GM12878 (cell line): ENCODE measurements around the gene KIRREL3. TPM values are rescaled to one million over a fixed set of nuclear protein-coding genes. Genes with fewer than 3 reads are reported as not detected.

Source experiments
- ATAC-seq: fragments of 200-7000 bp; cut with Tn5 transposase; 3 replicates; pipeline ENCODE4 v1.9.1; 2020; ENCODE audit warnings: mild to moderate bottlenecking, moderate library complexity
- BruUV-seq: library from RNA; stranded (reverse); fragments of 400-500 nt; replicated peaks from 2 replicates; lab custom pipeline; 2021; lab: Mats Ljungman, UMichigan
- CTCF ChIA-PET: fragments of 300-600 bp; sonication (Branson Sonifier 250); formaldehyde crosslinking; extraction: SDS; loops from one replicate; lab custom pipeline; 2021; ENCODE audit warnings: inconsistent platforms; lab: Yijun Ruan, JAX
- POLR2A ChIA-PET: fragments of 350-600 bp; formaldehyde crosslinking; extraction: SDS; loops from one replicate; lab custom pipeline; 2021; ENCODE audit warnings: inconsistent platforms; lab: Charles Lee
- RAD21 ChIA-PET: fragments of 300-600 bp; sonication (Branson Sonifier 250); formaldehyde crosslinking; loops from one replicate; lab custom pipeline; 2023; ENCODE audit warnings: antibody characterized with exemption; ENCODE audit not compliant: unreplicated experiment; lab: Charles Lee
- SMC1A ChIA-PET: fragments of 300-600 bp; sonication (Branson Sonifier 250); formaldehyde crosslinking; loops from one replicate; lab custom pipeline; 2023; ENCODE audit not compliant: unreplicated experiment, uncharacterized antibody; lab: Charles Lee
- DNase-seq: peaks from one replicate; pipeline ENCODE4 v3.0.0-alpha.2; 2011; ENCODE audit warnings: low read depth, low spot score
- FAIRE-seq: peaks from 3 replicates; lab custom pipeline; 2011; peaks lifted over from hg19 to GRCh38; lab: Jason Lieb, UNC
- H2AFZ ChIP-seq: 2 replicates; pipeline ENCODE4 v1.6.0; 2011; ENCODE audit warnings: low read depth, low read length, control low read depth; ENCODE audit not compliant: control insufficient read depth
- H3K27ac ChIP-seq: 2 replicates; pipeline ENCODE4 v1.5.1; 2011; ENCODE audit warnings: control low read depth; ENCODE audit not compliant: control insufficient read depth, insufficient read depth
- H3K27me3 ChIP-seq, 2 experiments: replicated peaks in 1 of 2; 2 replicates each; pipeline versions ENCODE4 v1.6.0 to v1.6.1; 2011; ENCODE audit warnings: low read length in 1 of 2; ENCODE audit not compliant: control insufficient read depth in 2 of 2, insufficient read depth in 2 of 2
- H3K36me3 ChIP-seq, 2 experiments: 2 replicates each; pipeline ENCODE4 v1.5.1; 2011; ENCODE audit warnings: low read length in 1 of 2; ENCODE audit not compliant: control insufficient read depth in 2 of 2, insufficient read depth in 2 of 2
- H3K4me1 ChIP-seq: 2 replicates; pipeline ENCODE4 v1.6.1; 2011; ENCODE audit warnings: mild to moderate bottlenecking, low read length, moderate library complexity, mixed read lengths; ENCODE audit not compliant: control insufficient read depth, insufficient read depth
- H3K4me2 ChIP-seq: 2 replicates; pipeline ENCODE4 v1.6.0; 2011; ENCODE audit warnings: control low read depth; ENCODE audit not compliant: control insufficient read depth, insufficient read depth
- H3K4me3 ChIP-seq: fragments of 200-600 bp; sonication (generic); 2 replicates; pipeline ENCODE4 v1.5.1; 2016
- H3K79me2 ChIP-seq: 2 replicates; pipeline ENCODE4 v1.6.0; 2011; ENCODE audit warnings: low read length; ENCODE audit not compliant: control insufficient read depth, insufficient read depth
- H3K9ac ChIP-seq: 2 replicates; pipeline ENCODE4 v1.8.0; 2011; ENCODE audit warnings: low read length, control low read depth, mixed read lengths; ENCODE audit not compliant: control insufficient read depth, insufficient read depth
- H3K9me3 ChIP-seq: replicated peaks from 3 replicates; pipeline ENCODE4 v1.5.1; 2011; ENCODE audit warnings: mild to moderate bottlenecking, low read length; ENCODE audit not compliant: control insufficient read depth, insufficient read depth
- H4K20me1 ChIP-seq: 2 replicates; pipeline ENCODE4 v1.6.0; 2011; ENCODE audit not compliant: control insufficient read depth, insufficient read depth
- CUX1 ChIP-seq: IDR thresholded peaks from 2 replicates; pipeline ENCODE4 v1.6.1; 2012; ENCODE audit warnings: improper control_type of control experiment, low read depth, low read length; ENCODE audit not compliant: insufficient replicate concordance
- E2F8 ChIP-seq: fragments of 450-650 bp; IDR thresholded peaks from 2 replicates; pipeline ENCODE4 v1.6.1; 2018; ENCODE audit warnings: mild to moderate bottlenecking, low read depth, moderate library complexity; ENCODE audit not compliant: partially characterized antibody
- MEF2B ChIP-seq: fragments of 450-650 bp; IDR thresholded peaks from 2 replicates; pipeline ENCODE4 v1.6.1; 2018; ENCODE audit warnings: mild to moderate bottlenecking, moderate library complexity; ENCODE audit not compliant: partially characterized antibody, poor library complexity, severe bottlenecking
- POLR2AphosphoS5 ChIP-seq: IDR thresholded peaks from 2 replicates; pipeline ENCODE4 v1.6.1; 2011; ENCODE audit warnings: mild to moderate bottlenecking, low read length, inconsistent platforms
- SMARCA5 ChIP-seq: fragments of 450-650 bp; IDR thresholded peaks from 2 replicates; pipeline ENCODE4 v1.6.1; 2017; ENCODE audit warnings: mild to moderate bottlenecking
- STAT3 ChIP-seq: IDR thresholded peaks from 2 replicates; pipeline ENCODE4 v1.6.1; 2011; ENCODE audit warnings: low read depth, low read length, improper control_type of control experiment
- TBL1XR1 ChIP-seq: IDR thresholded peaks from 2 replicates; pipeline ENCODE4 v1.6.1; 2012; ENCODE audit warnings: low read depth, low read length, improper control_type of control experiment
- TCF3 ChIP-seq: IDR thresholded peaks from 2 replicates; pipeline ENCODE4 v1.6.1; 2012; ENCODE audit warnings: low read depth, mild to moderate bottlenecking, low read length, borderline replicate concordance; ENCODE audit not compliant: insufficient read depth
- WGBS: methylation state at CpG from one replicate; pipeline ENCODE4 v1.1.6; 2016; ENCODE audit warnings: low lambda C conversion rate; ENCODE audit not compliant: insufficient replicate concordance, insufficient coverage; ENCODE audit errors: missing lambda C conversion rate; 5-methylcytosine and 5-hydroxymethylcytosine counted together
- in situ Hi-C: fragments of 300-500 bp; cut with MboI; formaldehyde crosslinking; loops from 9 replicates; pipeline ENCODE4 v1.14.3; 2018; ENCODE audit warnings: mixed read lengths
- intact Hi-C: fragments of 100-400 bp; cut with micrococcal nuclease; formaldehyde crosslinking; loops from one replicate; pipeline ENCODE4 v1.14.2; 2022; ENCODE audit not compliant: unreplicated experiment
- polyA plus RNA-seq, 11 experiments: library from polyadenylated mRNA; depleted of rRNA in 4 of 11; unstranded in 6 of 11; stranded (reverse) in 5 of 11; fragments of >200 nt; fragmentation: Nextera tagmentation in 4 of 11; fragmentation: Illumina TruSeq in 1 of 11; extraction: Ambion mirVana in 4 of 11; extraction: Trizol in 1 of 11; gene quantifications; 1 replicate in 1 of 11; 2 replicates in 10 of 11; pipeline versions ENCODE4 v1.2.1 to v1.2.3, GENCODE V29; 2011 to 2016; ENCODE audit warnings: inconsistent platforms in 2 of 11, missing spikeins in 2 of 11, low read depth in 1 of 11
- total RNA-seq, 4 experiments: library from RNA; depleted of rRNA in 3 of 4; stranded (reverse); fragments of >200 nt in 3 of 4; fragmentation: Illumina TruSeq in 1 of 4; extraction: Trizol in 1 of 4; gene quantifications; 2 replicates each; pipeline versions ENCODE4 v1.2.1 to v1.2.3, GENCODE V29; 2013 to 2021
- TF ChIP-seq, protein P1 (sequence below): fragments of 450-650 bp; formaldehyde crosslinking; IDR thresholded peaks from 2 replicates; pipeline ENCODE4 v1.4.0; 2022; ENCODE audit warnings: mild to moderate bottlenecking, moderate library complexity
- TF ChIP-seq, protein P2 (sequence below): IDR thresholded peaks from 2 replicates; pipeline ENCODE4 v1.6.1; 2012; ENCODE audit warnings: low read depth, low read length, improper control_type of control experiment

The KIRREL3 gene
- total and polyA plus RNA-seq, 10 of the 15 experiments (the other 5 are each of a cell fraction or from before 2014, with no cell fraction given): under 0.01 TPM; not detected in 9

DNA sequence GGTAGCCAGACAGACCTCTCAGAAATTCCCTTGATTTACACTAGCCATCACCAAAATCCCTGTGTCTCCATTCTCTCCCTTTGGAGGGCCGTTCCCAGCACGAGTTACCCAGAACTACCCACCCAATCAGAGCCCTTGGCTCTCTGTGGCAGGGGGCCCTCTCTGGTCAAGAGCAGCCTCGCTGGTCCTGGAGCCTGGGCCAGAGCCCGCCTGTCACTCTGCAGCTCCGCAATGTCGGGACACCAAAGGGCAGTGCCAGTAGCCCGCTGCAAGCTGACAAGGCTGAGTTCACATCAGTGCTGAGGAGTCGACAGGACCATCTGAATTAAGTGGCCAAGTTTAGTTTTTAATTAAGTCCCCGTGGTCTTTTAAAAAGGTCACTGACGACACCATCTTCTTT is 403.5 kb downstream of the KIRREL3 start (continued):
- TF ChIP-seq, protein P1, sequence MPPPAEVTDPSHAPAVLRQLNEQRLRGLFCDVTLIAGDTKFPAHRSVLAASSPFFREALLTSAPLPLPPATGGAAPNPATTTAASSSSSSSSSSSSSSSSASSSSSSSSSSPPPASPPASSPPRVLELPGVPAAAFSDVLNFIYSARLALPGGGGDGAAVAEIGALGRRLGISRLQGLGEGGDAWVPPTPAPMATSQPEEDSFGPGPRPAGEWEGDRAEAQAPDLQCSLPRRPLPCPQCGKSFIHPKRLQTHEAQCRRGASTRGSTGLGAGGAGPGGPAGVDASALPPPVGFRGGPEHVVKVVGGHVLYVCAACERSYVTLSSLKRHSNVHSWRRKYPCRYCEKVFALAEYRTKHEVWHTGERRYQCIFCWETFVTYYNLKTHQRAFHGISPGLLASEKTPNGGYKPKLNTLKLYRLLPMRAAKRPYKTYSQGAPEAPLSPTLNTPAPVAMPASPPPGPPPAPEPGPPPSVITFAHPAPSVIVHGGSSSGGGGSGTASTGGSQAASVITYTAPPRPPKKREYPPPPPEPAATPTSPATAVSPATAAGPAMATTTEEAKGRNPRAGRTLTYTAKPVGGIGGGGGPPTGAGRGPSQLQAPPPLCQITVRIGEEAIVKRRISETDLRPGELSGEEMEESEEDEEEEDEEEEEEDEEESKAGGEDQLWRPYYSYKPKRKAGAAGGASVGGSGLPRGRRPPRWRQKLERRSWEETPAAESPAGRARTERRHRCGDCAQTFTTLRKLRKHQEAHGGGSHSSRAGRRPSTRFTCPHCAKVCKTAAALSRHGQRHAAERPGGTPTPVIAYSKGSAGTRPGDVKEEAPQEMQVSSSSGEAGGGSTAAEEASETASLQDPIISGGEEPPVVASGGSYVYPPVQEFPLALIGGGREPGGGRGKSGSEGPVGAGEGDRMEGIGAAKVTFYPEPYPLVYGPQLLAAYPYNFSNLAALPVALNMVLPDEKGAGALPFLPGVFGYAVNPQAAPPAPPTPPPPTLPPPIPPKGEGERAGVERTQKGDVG (CRISPR knock-in tag): no peak
- TF ChIP-seq POLR2AphosphoS5 (no peak), TBL1XR1 (no peak), TCF3 (no peak), STAT3 (no peak)

DNA sequence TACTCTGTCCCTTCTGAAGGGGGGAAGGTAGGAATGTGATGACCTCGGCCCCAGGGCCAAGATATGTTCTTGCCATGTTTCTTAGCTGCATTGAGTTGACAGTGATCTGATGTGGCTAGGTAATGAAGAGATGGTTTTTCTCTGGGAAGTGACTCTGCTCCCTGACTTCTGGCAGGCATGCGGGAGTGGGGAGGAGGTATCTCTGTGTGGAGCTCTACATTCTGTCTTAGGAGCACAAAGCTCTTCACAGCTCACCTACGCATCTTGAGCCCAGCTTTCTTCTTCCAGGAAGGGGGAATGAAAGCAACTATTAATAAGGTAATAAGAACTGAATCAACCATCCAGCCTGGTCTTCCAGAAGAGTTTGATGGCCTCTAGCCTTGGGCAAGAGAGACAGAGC is 404.1 kb downstream of the KIRREL3 start:
- Histone ChIP-seq H2AFZ (no peak overlapping the region), H3K27me3 (peaks cover 2 to 4% of the 10 kb centered on the region in 2 experiments; a peak in 3 of 4 replicates), H3K9me3 (no peaks in the 10 kb centered on the region; the same call in 2 of the 3 replicates), H3K4me1 (no peaks in the 10 kb centered on the region), H3K4me3 (no peak overlapping the region), H4K20me1 (no peaks in the 10 kb centered on the region), H3K4me2 (no peak overlapping the region), H3K36me3 (no peaks in the 10 kb centered on the region), H3K27ac (no peak overlapping the region), H3K79me2 (no peaks in the 10 kb centered on the region), H3K9ac (no peak overlapping the region)
- ChIA-PET POLR2A (no interaction called here), RAD21 (no interaction called here), SMC1A (no interaction called here), CTCF (no interaction called here)
- DNase-seq (no peak), FAIRE-seq (no peak), ATAC-seq (no peak)
- no TSS peak for BruUV-seq
- in situ Hi-C loops: no loop called here
- intact Hi-C loops: no loop called here
- WGBS: 19% methylated on average over 3 of the region's 3 CpGs
- TF ChIP-seq MEF2B (no peak), E2F8 (no peak), SMARCA5 (no peak), CUX1 (no peak)
- TF ChIP-seq, protein P2, sequence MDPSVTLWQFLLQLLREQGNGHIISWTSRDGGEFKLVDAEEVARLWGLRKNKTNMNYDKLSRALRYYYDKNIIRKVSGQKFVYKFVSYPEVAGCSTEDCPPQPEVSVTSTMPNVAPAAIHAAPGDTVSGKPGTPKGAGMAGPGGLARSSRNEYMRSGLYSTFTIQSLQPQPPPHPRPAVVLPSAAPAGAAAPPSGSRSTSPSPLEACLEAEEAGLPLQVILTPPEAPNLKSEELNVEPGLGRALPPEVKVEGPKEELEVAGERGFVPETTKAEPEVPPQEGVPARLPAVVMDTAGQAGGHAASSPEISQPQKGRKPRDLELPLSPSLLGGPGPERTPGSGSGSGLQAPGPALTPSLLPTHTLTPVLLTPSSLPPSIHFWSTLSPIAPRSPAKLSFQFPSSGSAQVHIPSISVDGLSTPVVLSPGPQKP: no peak
